ENCODE measurements around the gene TFPI.

DNA sequence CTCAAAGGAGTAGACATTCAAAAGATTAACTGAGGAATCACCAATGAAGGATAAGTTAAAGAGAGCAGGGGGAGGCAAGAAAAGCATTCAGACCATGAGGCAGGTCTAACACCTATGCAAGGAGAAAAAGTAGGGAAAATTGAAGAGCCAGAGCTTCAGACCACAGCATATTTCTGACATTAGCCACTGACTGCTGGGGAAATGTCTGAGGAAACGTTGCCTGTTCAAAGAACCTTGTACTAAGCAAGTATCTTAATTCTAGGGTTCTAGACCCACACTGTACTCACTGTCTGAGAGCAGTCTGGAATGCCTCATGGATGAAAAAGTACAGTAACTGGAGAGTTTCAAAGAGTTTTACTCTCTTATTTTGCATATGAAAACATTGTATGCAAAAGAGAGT lies 39.5 kb upstream of the TFPI start:
- TF ChIP-seq POLR2A (IDR thresholded peaks at IDR 0.05): no peak
- TF ChIP-seq, protein P1, sequence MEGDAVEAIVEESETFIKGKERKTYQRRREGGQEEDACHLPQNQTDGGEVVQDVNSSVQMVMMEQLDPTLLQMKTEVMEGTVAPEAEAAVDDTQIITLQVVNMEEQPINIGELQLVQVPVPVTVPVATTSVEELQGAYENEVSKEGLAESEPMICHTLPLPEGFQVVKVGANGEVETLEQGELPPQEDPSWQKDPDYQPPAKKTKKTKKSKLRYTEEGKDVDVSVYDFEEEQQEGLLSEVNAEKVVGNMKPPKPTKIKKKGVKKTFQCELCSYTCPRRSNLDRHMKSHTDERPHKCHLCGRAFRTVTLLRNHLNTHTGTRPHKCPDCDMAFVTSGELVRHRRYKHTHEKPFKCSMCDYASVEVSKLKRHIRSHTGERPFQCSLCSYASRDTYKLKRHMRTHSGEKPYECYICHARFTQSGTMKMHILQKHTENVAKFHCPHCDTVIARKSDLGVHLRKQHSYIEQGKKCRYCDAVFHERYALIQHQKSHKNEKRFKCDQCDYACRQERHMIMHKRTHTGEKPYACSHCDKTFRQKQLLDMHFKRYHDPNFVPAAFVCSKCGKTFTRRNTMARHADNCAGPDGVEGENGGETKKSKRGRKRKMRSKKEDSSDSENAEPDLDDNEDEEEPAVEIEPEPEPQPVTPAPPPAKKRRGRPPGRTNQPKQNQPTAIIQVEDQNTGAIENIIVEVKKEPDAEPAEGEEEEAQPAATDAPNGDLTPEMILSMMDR (IDR thresholded peaks at IDR 0.05): no peak
